Stimulated activated CD4-positive, alpha-beta T cell treated with anti-CD3 and anti-CD28 coated beads, Interleukin-15, amount 100 ng/mL, for 48 hours (primary cell): ENCODE results near the gene OLFML3.
"Not testable (repeated sequence)": the region's sequence is repeated elsewhere in the genome, so short reads cannot be mapped to it uniquely, and the experiment has no call there.

Experiments used
- DNase-seq, 2 donors: peaks; one replicate each; pipeline ENCODE4 v3.0.0-alpha.2; 2020; ENCODE audit warnings: low read depth in 2 of 2

The OLFML3 gene

GRCh38 chr1:113978863-113979702 lies at the start of gene OLFML3:
OLFML3 (plus strand) TSS chr1:113979474; CDS start chr1:113979517, 43 bp downstream.
- peak; percentile 16 to 45 for DNase-seq

GRCh38 chr1:113929750-113930498 lies 49.4 kb upstream of the OLFML3 start:
- peak; percentile 33 to 45 for DNase-seq

GRCh38 chr1:113930499-113931161 lies 48.6 kb upstream of the OLFML3 start:
- DNase-seq, result peak; percentile 52 to 55

GRCh38 chr1:113931451-113931851 lies 47.8 kb upstream of the OLFML3 start:
- DNase-seq, result no peak

GRCh38 chr1:113934006-113934405 lies 45.3 kb upstream of the OLFML3 start:
- no peak for DNase-seq

GRCh38 chr1:113934511-113935055 lies 44.7 kb upstream of the OLFML3 start:
- DNase-seq, result no peak

- DNase-seq, result no peak
Observed at GRCh38 chr1:113935176-113935575, 44.1 kb upstream of the OLFML3 start.

GRCh38 chr1:113935970-113936369 lies 43.3 kb upstream of the OLFML3 start:
- no peak for DNase-seq

- DNase-seq, result no peak
Observed at GRCh38 chr1:113937146-113937545, 42.1 kb upstream of the OLFML3 start.

- DNase-seq, result no peak
Observed at GRCh38 chr1:113938192-113938591, 41.1 kb upstream of the OLFML3 start.

- DNase-seq, result peak; percentile 22 to 27
Observed at GRCh38 chr1:113940365-113941244, 38.7 kb upstream of the OLFML3 start.

- no peak for DNase-seq
Observed at GRCh38 chr1:113941245-113941559, 38.1 kb upstream of the OLFML3 start.

- DNase-seq, result no peak
Observed at GRCh38 chr1:113942527-113942926, 36.7 kb upstream of the OLFML3 start.

- no peak for DNase-seq
Observed at GRCh38 chr1:113943028-113943811, 36.1 kb upstream of the OLFML3 start.

GRCh38 chr1:113945329-113945728 lies 33.9 kb upstream of the OLFML3 start:
- DNase-seq, result no peak

GRCh38 chr1:113946112-113946511 lies 33.2 kb upstream of the OLFML3 start:
- no peak for DNase-seq

GRCh38 chr1:113946678-113947387 lies 32.4 kb upstream of the OLFML3 start:
- no peak for DNase-seq

GRCh38 chr1:113947388-113948107 lies 31.7 kb upstream of the OLFML3 start:
- no peak for DNase-seq

GRCh38 chr1:113948151-113948550 lies 31.1 kb upstream of the OLFML3 start:
- DNase-seq, result not testable (repeated sequence)
